B cell (primary cell): ENCODE data around the gene PRLHR. TPM values are rescaled to one million over a fixed set of nuclear protein-coding genes. Genes with fewer than 3 reads are reported as not detected.

ENCODE experiments used
- ATAC-seq: fragments of 200-7000 bp; cut with Tn5 transposase; one replicate; pipeline ENCODE4 v1.10.0; 2021; ENCODE audit warnings: low read depth, mild to moderate bottlenecking, moderate number of reproducible peaks, moderate library complexity
- CTCF ChIA-PET: fragments of 350-600 bp; sonication (Branson Sonifier 250); formaldehyde crosslinking; loops from one replicate; lab custom pipeline; 2021; ENCODE audit warnings: antibody characterized with exemption, inconsistent platforms; lab: Charles Lee
- POLR2A ChIA-PET: fragments of 350-600 bp; sonication (Branson Sonifier 250); formaldehyde crosslinking; loops from one replicate; lab custom pipeline; 2021; ENCODE audit warnings: antibody characterized with exemption; lab: Charles Lee
- DNase-seq: peaks from one replicate; pipeline ENCODE4 v3.0.0; 2013
- H2AFZ ChIP-seq: 2 replicates; pipeline ENCODE4 v1.6.1; 2012; ENCODE audit warnings: mild to moderate bottlenecking, low read depth, low read length; ENCODE audit not compliant: insufficient read depth, poor library complexity, severe bottlenecking
- H3K27ac ChIP-seq, 2 donors: 1 replicate in 1 of 2; 2 replicates in 1 of 2; pipeline ENCODE4 v1.5.1; 2012 to 2013; ENCODE audit warnings: low read length in 2 of 2, mild to moderate bottlenecking in 2 of 2, moderate library complexity in 1 of 2
- H3K27me3 ChIP-seq, 4 experiments: fragments of 200-600 bp in 1 of 4; sonication (generic) in 1 of 4; replicated peaks in 1 of 4; 1 replicate in 2 of 4; 2 replicates in 2 of 4; pipeline versions ENCODE4 v1.6.1 to v1.7.0; 2013 to 2016; ENCODE audit warnings: low read length in 3 of 4, mild to moderate bottlenecking in 2 of 4, mixed read lengths in 1 of 4, moderate library complexity in 1 of 4; ENCODE audit not compliant: insufficient read depth in 4 of 4, control insufficient read depth in 3 of 4; ENCODE audit errors: control extremely low read depth in 1 of 4
- H3K36me3 ChIP-seq, 2 experiments: replicated peaks in 1 of 2; 1 replicate in 1 of 2; 2 replicates in 1 of 2; pipeline versions ENCODE4 v1.6.1 to v1.7.1; 2013; ENCODE audit warnings: low read length in 1 of 2; ENCODE audit not compliant: insufficient read depth in 2 of 2, control insufficient read depth in 1 of 2; ENCODE audit errors: control extremely low read depth in 1 of 2, extremely low read depth in 1 of 2
- H3K4me1 ChIP-seq, 2 donors: fragments of 200-600 bp in 1 of 2; sonication (generic) in 1 of 2; 1 replicate in 1 of 2; 2 replicates in 1 of 2; pipeline versions ENCODE4 v1.5.1 to v1.6.1; 2013 to 2017; ENCODE audit warnings: low read length in 2 of 2; ENCODE audit not compliant: control insufficient read depth in 2 of 2, insufficient read depth in 2 of 2
- H3K4me2 ChIP-seq: replicated peaks from 2 replicates; pipeline ENCODE3; 2012; ENCODE audit warnings: mild to moderate bottlenecking, low read depth, low read length; ENCODE audit not compliant: poor library complexity, severe bottlenecking
- H3K4me3 ChIP-seq, 5 experiments: fragments of 200-600 bp in 1 of 5; sonication (generic) in 1 of 5; 1 replicate in 3 of 5; 2 replicates in 2 of 5; pipeline versions ENCODE4 v1.5.1 to v1.7.0; 2011 to 2016; ENCODE audit warnings: low read length in 4 of 5, mild to moderate bottlenecking in 4 of 5, low read depth in 2 of 5, control low read depth in 1 of 5, moderate library complexity in 1 of 5; ENCODE audit not compliant: insufficient read depth in 1 of 5; ENCODE audit errors: control extremely low read depth in 1 of 5, extremely low read depth in 1 of 5
- H3K79me2 ChIP-seq: fragments of 200-600 bp; sonication (generic); one replicate; pipeline ENCODE4 v1.6.0; 2016; ENCODE audit warnings: low read length; ENCODE audit not compliant: control insufficient read depth, insufficient read depth
- H3K9ac ChIP-seq: fragments of 200-600 bp; sonication (generic); 2 replicates; pipeline ENCODE4 v1.6.1; 2017; ENCODE audit warnings: mild to moderate bottlenecking, low read length, moderate library complexity
- H3K9me3 ChIP-seq, 3 donors: one replicate each; pipeline versions ENCODE4 v1.6.1 to v1.7.1; 2013; ENCODE audit warnings: low read length in 2 of 3; ENCODE audit not compliant: control insufficient read depth in 2 of 3, insufficient read depth in 1 of 3; ENCODE audit errors: control extremely low read depth in 1 of 3
- H4K20me1 ChIP-seq: 2 replicates; pipeline ENCODE4 v1.6.0; 2012; ENCODE audit warnings: mild to moderate bottlenecking, low read length; ENCODE audit not compliant: insufficient read depth, control insufficient read depth, poor library complexity, severe bottlenecking
- H3K27ac Mint-ChIP-seq: one replicate; pipeline ENCODE4 v1.8.0; 2021; ENCODE audit warnings: mixed read lengths
- H3K27me3 Mint-ChIP-seq: one replicate; pipeline ENCODE4 v1.8.0; 2021; ENCODE audit warnings: mixed read lengths
- H3K4me1 Mint-ChIP-seq: one replicate; pipeline ENCODE4 v1.8.0; 2021; ENCODE audit warnings: mixed read lengths
- H3K4me3 Mint-ChIP-seq: one replicate; pipeline ENCODE4 v1.8.0; 2021; ENCODE audit warnings: mixed read lengths
- H3K9me3 Mint-ChIP-seq: one replicate; pipeline ENCODE4 v1.8.0; 2022; ENCODE audit warnings: mixed read lengths; ENCODE audit not compliant: insufficient read depth
- EZH2 ChIP-seq: IDR thresholded peaks from 2 replicates; pipeline ENCODE4 v1.6.1; 2012; ENCODE audit warnings: borderline replicate concordance, low read depth, mild to moderate bottlenecking, moderate library complexity, low read length; ENCODE audit not compliant: insufficient read depth, poor library complexity, severe bottlenecking
- WGBS: methylation state at CpG from one replicate; pipeline ENCODE4 v1.1.5; 2013; ENCODE audit warnings: missing lambda C conversion rate; ENCODE audit not compliant: insufficient coverage; 5-methylcytosine and 5-hydroxymethylcytosine counted together
- intact Hi-C: fragments of 100-400 bp; cut with micrococcal nuclease; formaldehyde crosslinking; loops from one replicate; pipeline ENCODE4 v1.10.0; 2022
- polyA plus RNA-seq: library from polyadenylated mRNA; depleted of rRNA; stranded (reverse); fragments of >200 nt; gene quantifications from 2 replicates; pipeline ENCODE4 v1.2.3, GENCODE V29; 2012
- total RNA-seq, 2 donors: library from RNA; stranded (reverse); fragments of 120-200 nt in 1 of 2; gene quantifications; 1 replicate in 1 of 2; 2 replicates in 1 of 2; pipeline versions ENCODE4 v1.2.3 to v1.2.4, GENCODE V29; 2013 to 2022
- TF ChIP-seq, protein P1 (sequence below): fragments of 200-600 bp; IDR thresholded peaks from one replicate; pipeline ENCODE4 v1.8.0; 2022; ENCODE audit warnings: antibody characterized with exemption, mild to moderate bottlenecking

PRLHR gene
- total and polyA plus RNA-seq, 2 donors (not counting 1 experiment from before 2014, with no cell fraction given): not detected

DNA sequence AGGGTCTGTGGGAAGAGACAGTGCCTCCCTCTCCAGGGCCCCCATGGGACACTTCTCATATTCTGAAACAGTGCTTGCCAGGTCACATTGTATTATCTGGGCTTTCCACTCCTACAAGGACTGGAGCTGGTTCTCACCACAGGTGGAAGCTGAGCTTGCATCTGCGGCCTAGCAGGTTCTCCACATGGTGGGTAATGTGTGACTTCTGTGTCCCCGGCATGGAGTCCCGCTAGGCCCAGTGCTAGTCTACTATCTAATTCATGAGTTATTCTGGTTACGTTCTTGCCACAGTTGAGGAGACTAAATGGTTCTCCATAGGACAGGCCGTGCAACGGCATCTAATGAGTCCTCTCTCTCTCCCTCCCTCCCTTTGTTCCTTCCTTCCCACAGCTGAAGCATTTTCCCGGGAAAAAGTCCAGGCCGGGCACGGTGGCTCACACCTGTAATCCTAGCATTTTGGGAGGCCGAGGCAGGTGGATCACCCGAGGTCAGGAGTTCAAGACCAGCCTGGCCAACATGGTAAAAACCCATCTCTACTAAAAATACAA lies 27.7 kb downstream of the PRLHR start:
- Histone ChIP-seq H3K79me2 (no peaks in the 10 kb centered on the region), H2AFZ (no peak overlapping the region), H3K4me1 (no peaks in the 10 kb centered on the region), H3K9ac (no peak overlapping the region), H3K27ac (no peak overlapping the region), H3K36me3 (no peaks in the 10 kb centered on the region), H3K4me3 (no peak overlapping the region), H3K9me3 (no peaks in the 10 kb centered on the region), H3K4me2 (no peak overlapping the region), H3K27me3 (no peaks in the 10 kb centered on the region), H4K20me1 (no peaks in the 10 kb centered on the region)
- ATAC-seq (no peak), DNase-seq (no peak)
- H3K9me3 Mint-ChIP-seq: no peaks in the 10 kb centered on the region
- TF ChIP-seq, protein P1, sequence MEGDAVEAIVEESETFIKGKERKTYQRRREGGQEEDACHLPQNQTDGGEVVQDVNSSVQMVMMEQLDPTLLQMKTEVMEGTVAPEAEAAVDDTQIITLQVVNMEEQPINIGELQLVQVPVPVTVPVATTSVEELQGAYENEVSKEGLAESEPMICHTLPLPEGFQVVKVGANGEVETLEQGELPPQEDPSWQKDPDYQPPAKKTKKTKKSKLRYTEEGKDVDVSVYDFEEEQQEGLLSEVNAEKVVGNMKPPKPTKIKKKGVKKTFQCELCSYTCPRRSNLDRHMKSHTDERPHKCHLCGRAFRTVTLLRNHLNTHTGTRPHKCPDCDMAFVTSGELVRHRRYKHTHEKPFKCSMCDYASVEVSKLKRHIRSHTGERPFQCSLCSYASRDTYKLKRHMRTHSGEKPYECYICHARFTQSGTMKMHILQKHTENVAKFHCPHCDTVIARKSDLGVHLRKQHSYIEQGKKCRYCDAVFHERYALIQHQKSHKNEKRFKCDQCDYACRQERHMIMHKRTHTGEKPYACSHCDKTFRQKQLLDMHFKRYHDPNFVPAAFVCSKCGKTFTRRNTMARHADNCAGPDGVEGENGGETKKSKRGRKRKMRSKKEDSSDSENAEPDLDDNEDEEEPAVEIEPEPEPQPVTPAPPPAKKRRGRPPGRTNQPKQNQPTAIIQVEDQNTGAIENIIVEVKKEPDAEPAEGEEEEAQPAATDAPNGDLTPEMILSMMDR: no peak
- no peak for TF ChIP-seq EZH2
- 84% methylated on average over 9 of the region's 11 CpGs for WGBS
- intact Hi-C loops: loop anchor here (1.0 to 5.0 kb wide), 4 partner anchors 154 to 975 kb away; partner anchors contain the start of gene RGS10
- POLR2A ChIA-PET: no interaction called here
- peaks cover 15% of the 10 kb centered on the region for H3K27me3 Mint-ChIP-seq
- no peaks in the 10 kb centered on the region for H3K4me1 Mint-ChIP-seq
- no peak overlapping the region for H3K27ac Mint-ChIP-seq
- H3K4me3 Mint-ChIP-seq: no peak overlapping the region
- CTCF ChIA-PET: interaction anchor here (0.7 to 4.7 kb wide), 15 partner anchors 9 to 1769 kb away, joined by 3 to 52 read pairs (median 5); no protein-coding TSS in a partner anchor

DNA sequence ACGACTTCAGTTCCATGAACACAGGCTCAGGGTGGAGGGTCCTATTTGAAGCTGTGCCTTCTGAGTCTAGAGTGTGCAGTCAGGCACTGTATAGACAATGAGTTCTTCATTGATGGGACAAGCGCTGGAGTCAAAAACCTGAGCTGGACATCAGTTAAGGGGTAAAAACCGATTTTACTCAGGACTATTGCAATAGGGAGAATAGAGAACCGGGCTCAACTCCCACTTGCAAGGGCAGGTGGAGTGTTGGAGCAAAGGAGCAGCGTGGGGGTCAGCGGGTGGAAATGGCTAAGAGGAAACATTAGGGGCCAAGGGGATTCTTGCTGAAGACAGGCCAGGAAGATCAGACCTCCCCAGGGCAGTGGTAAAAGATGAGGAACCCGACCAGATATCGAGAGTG lies 28.5 kb downstream of the PRLHR start:
- H3K4me3 Mint-ChIP-seq: no peak overlapping the region
- H3K4me1 ChIP-seq: no peaks in the 10 kb centered on the region

More for the DNA sequence above, 28.5 kb downstream of the PRLHR start:
- no peak overlapping the region for H3K4me2 ChIP-seq
- WGBS: 87% methylated on average over 8 of the region's 8 CpGs
- H3K9ac ChIP-seq: no peak overlapping the region
- H2AFZ ChIP-seq: no peak overlapping the region
- CTCF ChIA-PET: interaction anchor here (1.3 to 4.7 kb wide), 5 partner anchors 10 to 233 kb away, joined by 4 to 52 read pairs (median 26); no protein-coding TSS in a partner anchor
- H3K27me3 Mint-ChIP-seq: peaks cover 21% of the 10 kb centered on the region
- no peak for ATAC-seq
- no peak overlapping the region for H3K27ac ChIP-seq
- H3K36me3 ChIP-seq: no peaks in the 10 kb centered on the region
- intact Hi-C loops: loop anchor here (5.0 kb wide), 1 partner anchor 975 kb away; the partner anchor contains the start of gene RGS10
- DNase-seq: no peak
- POLR2A ChIA-PET: no interaction called here
- TF ChIP-seq EZH2: no peak
- TF ChIP-seq, protein P1: no peak
- no peaks in the 10 kb centered on the region for H4K20me1 ChIP-seq
- no peaks in the 10 kb centered on the region for H3K27me3 ChIP-seq
- H3K9me3 Mint-ChIP-seq: no peaks in the 10 kb centered on the region
- H3K79me2 ChIP-seq: no peaks in the 10 kb centered on the region
- H3K4me3 ChIP-seq: no peak overlapping the region
- H3K4me1 Mint-ChIP-seq: no peaks in the 10 kb centered on the region
- H3K9me3 ChIP-seq: no peaks in the 10 kb centered on the region
- no peak overlapping the region for H3K27ac Mint-ChIP-seq
